Fibroblast of lung (primary cell): ENCODE measurements around the gene SPACA1. TPM values are rescaled to one million over a fixed set of nuclear protein-coding genes. Genes with fewer than 3 reads are reported as not detected.

Experiments used
- DNase-seq, 2 donors: peaks; one replicate each; pipeline versions ENCODE4 v3.0.0 to v3.0.0-alpha.2; 2010; ENCODE audit warnings: low read depth in 2 of 2
- H2AFZ ChIP-seq: 2 replicates; pipeline ENCODE4 v1.5.1; 2012; ENCODE audit warnings: low read length, control low read depth, inconsistent platforms
- H3K27ac ChIP-seq: 2 replicates; pipeline ENCODE4 v1.5.1; 2011; ENCODE audit warnings: low read length, control low read depth; ENCODE audit not compliant: insufficient read depth
- H3K27me3 ChIP-seq: 2 replicates; pipeline ENCODE4 v1.5.1; 2011; ENCODE audit warnings: mild to moderate bottlenecking, low read length; ENCODE audit not compliant: control insufficient read depth, insufficient read depth
- H3K36me3 ChIP-seq: 2 replicates; pipeline ENCODE4 v1.5.1; 2011; ENCODE audit warnings: low read length; ENCODE audit not compliant: control insufficient read depth, insufficient read depth
- H3K4me1 ChIP-seq: 2 replicates; pipeline ENCODE4 v1.5.1; 2011; ENCODE audit warnings: low read length; ENCODE audit not compliant: control insufficient read depth, insufficient read depth; ENCODE audit errors: extremely low read depth
- H3K4me2 ChIP-seq: 2 replicates; pipeline ENCODE4 v1.5.1; 2011; ENCODE audit warnings: low read length, control low read depth; ENCODE audit not compliant: insufficient read depth; ENCODE audit errors: extremely low read depth
- H3K4me3 ChIP-seq, 4 experiments: fragments of 200-600 bp in 1 of 4; sonication (generic) in 1 of 4; replicated peaks in 1 of 4; 2 replicates each; pipeline ENCODE4 v1.5.1; 2011 to 2016; ENCODE audit warnings: low read length in 4 of 4, low read depth in 3 of 4, mild to moderate bottlenecking in 3 of 4, control low read depth in 2 of 4, inconsistent platforms in 1 of 4, mixed read lengths in 1 of 4; ENCODE audit not compliant: insufficient read depth in 1 of 4; ENCODE audit errors: control extremely low read depth in 1 of 4
- H3K79me2 ChIP-seq: 2 replicates; pipeline ENCODE4 v1.5.1; 2012; ENCODE audit warnings: mild to moderate bottlenecking, low read length, inconsistent platforms; ENCODE audit not compliant: control insufficient read depth, insufficient read depth
- H3K9ac ChIP-seq: 2 replicates; pipeline ENCODE4 v1.5.1; 2011; ENCODE audit warnings: mild to moderate bottlenecking, low read length, control low read depth; ENCODE audit not compliant: insufficient read depth
- H3K9me3 ChIP-seq: 2 replicates; pipeline ENCODE4 v1.5.1; 2012; ENCODE audit warnings: low read depth, low read length; ENCODE audit not compliant: control insufficient read depth, insufficient read depth
- H4K20me1 ChIP-seq: 2 replicates; pipeline ENCODE4 v1.5.1; 2011; ENCODE audit warnings: low read length; ENCODE audit not compliant: control insufficient read depth, insufficient read depth; ENCODE audit errors: extremely low read depth
- CTCF ChIP-seq, 2 donors: IDR thresholded peaks in 1 of 2; conservative IDR thresholded peaks in 1 of 2; 1 replicate in 1 of 2; 2 replicates in 1 of 2; pipeline ENCODE4 v1.5.1; 2011 to 2012; ENCODE audit warnings: low read length in 2 of 2, control low read depth in 1 of 2, inconsistent platforms in 1 of 2, low read depth in 1 of 2, mild to moderate bottlenecking in 1 of 2
- EZH2 ChIP-seq: IDR thresholded peaks from 2 replicates; pipeline ENCODE4 v1.5.1; 2012; ENCODE audit warnings: low read length, control low read depth, mild to moderate bottlenecking; ENCODE audit errors: missing control alignments
- polyA plus RNA-seq, 2 donors: library from polyadenylated mRNA; depleted of rRNA in 1 of 2; stranded (reverse) in 1 of 2; unstranded in 1 of 2; fragments of >200 nt; gene quantifications; 2 replicates each; pipeline ENCODE4 v1.2.1, GENCODE V29; 2011 to 2012; ENCODE audit warnings: missing spikeins in 1 of 2
- total RNA-seq: library from RNA; depleted of rRNA; stranded (reverse); fragments of >200 nt; gene quantifications from 2 replicates; pipeline ENCODE4 v1.2.1, GENCODE V29; 2014

SPACA1 gene
- total and polyA plus RNA-seq, 2 donors (not counting 1 experiment from before 2014, with no cell fraction given): not detected

GRCh38 chr6:88115307-88115706 lies 67.7 kb downstream of the SPACA1 start:
- no peak for DNase-seq
- Histone ChIP-seq H4K20me1 (no peaks in the 10 kb centered on the region), H3K4me3 (no peak overlapping the region), H3K79me2 (no peaks in the 10 kb centered on the region), H3K36me3 (no peaks in the 10 kb centered on the region), H3K27me3 (no peaks in the 10 kb centered on the region), H3K27ac (no peak overlapping the region), H3K4me2 (no peak overlapping the region), H3K9ac (no peak overlapping the region), H2AFZ (no peak overlapping the region), H3K9me3 (no peaks in the 10 kb centered on the region), H3K4me1 (no peaks in the 10 kb centered on the region)
- no peak for TF ChIP-seq CTCF (conservative IDR thresholded peaks at IDR 0.05 in 1 of 2, IDR thresholded peaks at IDR 0.05 in 1 of 2; ENCODE audit: low read depth in 1 of 2, low read length in 2 of 2)
- no peak for TF ChIP-seq EZH2

- Histone ChIP-seq H3K4me2 (no peak overlapping the region), H3K27ac (no peak overlapping the region), H3K4me3 (no peak overlapping the region), H3K9ac (no peak overlapping the region), H3K36me3 (no peaks in the 10 kb centered on the region), H4K20me1 (no peaks in the 10 kb centered on the region), H3K4me1 (no peaks in the 10 kb centered on the region), H3K27me3 (no peaks in the 10 kb centered on the region), H2AFZ (no peak overlapping the region), H3K9me3 (no peaks in the 10 kb centered on the region), H3K79me2 (no peaks in the 10 kb centered on the region)
- DNase-seq: no peak
- no peak for TF ChIP-seq CTCF (conservative IDR thresholded peaks at IDR 0.05 in 1 of 2, IDR thresholded peaks at IDR 0.05 in 1 of 2; ENCODE audit: low read depth in 1 of 2, low read length in 2 of 2)
- no peak for TF ChIP-seq EZH2
Observed at GRCh38 chr6:88116276-88116675, 68.6 kb downstream of the SPACA1 start.

Other genes starting within 250 kb of the SPACA1 start
- gene CNR1, start 118.5 kb downstream of the SPACA1 start, total RNA-seq: under 0.01 TPM in 1 of 2 replicates, not detected in the other
- gene CNR1, start 118.5 kb downstream of the SPACA1 start, polyA plus RNA-seq: not detected in 2 replicates